Neural progenitor cell (in vitro differentiated cells): ENCODE results near the gene GAL3ST2. TPM values are rescaled to one million over a fixed set of nuclear protein-coding genes. Genes with fewer than 3 reads are reported as not detected.

ENCODE experiments used
- DNase-seq: peaks from one replicate; pipeline ENCODE4 v3.0.0-alpha.2; 2016; ENCODE audit warnings: low spot score
- H2AFZ ChIP-seq: fragments of 200-600 bp; sonication (generic); replicated peaks from 2 replicates; pipeline ENCODE4 v1.6.1; 2016; ENCODE audit warnings: antibody characterized with exemption
- H3F3A ChIP-seq: fragments of 200-600 bp; sonication (generic); 2 replicates; pipeline ENCODE4 v1.6.1; 2016; ENCODE audit warnings: antibody characterized with exemption, low read depth
- H3K27ac ChIP-seq: fragments of 200-600 bp; sonication (generic); 2 replicates; pipeline ENCODE4 v1.5.1; 2016; ENCODE audit warnings: mild to moderate bottlenecking
- H3K27me3 ChIP-seq: fragments of 200-600 bp; sonication (generic); 2 replicates; pipeline ENCODE4 v1.6.1; 2016; ENCODE audit warnings: mild to moderate bottlenecking, moderate library complexity
- H3K36me3 ChIP-seq: fragments of 200-600 bp; sonication (generic); 2 replicates; pipeline ENCODE4 v1.5.1; 2016
- H3K4me1 ChIP-seq: fragments of 200-600 bp; sonication (generic); 2 replicates; pipeline ENCODE4 v1.6.1; 2016; ENCODE audit warnings: mixed run types
- H3K4me2 ChIP-seq: fragments of 200-600 bp; sonication (generic); 2 replicates; pipeline ENCODE4 v1.6.1; 2016
- H3K4me3 ChIP-seq: fragments of 200-600 bp; sonication (generic); 2 replicates; pipeline ENCODE4 v1.5.1; 2016
- H3K79me2 ChIP-seq: fragments of 200-600 bp; sonication (generic); 2 replicates; pipeline ENCODE4 v1.6.1; 2016; ENCODE audit warnings: low read depth
- H3K9ac ChIP-seq: fragments of 200-600 bp; sonication (generic); 2 replicates; pipeline ENCODE4 v1.6.1; 2016
- H3K9me3 ChIP-seq: fragments of 200-600 bp; sonication (generic); 2 replicates; pipeline ENCODE4 v1.5.1; 2016; ENCODE audit warnings: low read depth
- H4K20me1 ChIP-seq: fragments of 200-600 bp; sonication (generic); 2 replicates; pipeline ENCODE4 v1.6.1; 2016; ENCODE audit warnings: low read depth
- H3K27ac Mint-ChIP-seq: 3 replicates; pipeline ENCODE4 v1.8.0; 2021; ENCODE audit warnings: mixed read lengths
- H3K27me3 Mint-ChIP-seq: 2 replicates; pipeline ENCODE4 v1.8.0; 2022; ENCODE audit warnings: low read depth, mild to moderate bottlenecking, inconsistent platforms, moderate library complexity, mixed read lengths; ENCODE audit not compliant: insufficient read depth
- H3K36me3 Mint-ChIP-seq: 3 replicates; pipeline ENCODE4 v1.8.0; 2021; ENCODE audit warnings: mixed read lengths
- H3K4me1 Mint-ChIP-seq: 3 replicates; pipeline ENCODE4 v1.8.0; 2021; ENCODE audit warnings: mixed read lengths
- H3K4me3 Mint-ChIP-seq: 3 replicates; pipeline ENCODE4 v1.8.0; 2021; ENCODE audit warnings: mild to moderate bottlenecking, moderate library complexity, mixed read lengths
- H3K9me3 Mint-ChIP-seq: 3 replicates; pipeline ENCODE4 v1.8.0; 2020; ENCODE audit warnings: mixed read lengths
- CTCF ChIP-seq: fragments of 200-600 bp; sonication (generic); IDR thresholded peaks from 2 replicates; pipeline ENCODE4 v1.5.1; 2017; ENCODE audit warnings: antibody characterized with exemption, mild to moderate bottlenecking
- EZH2 ChIP-seq: fragments of 200-600 bp; sonication (generic); IDR thresholded peaks from 2 replicates; pipeline ENCODE4 v1.6.1; 2017; ENCODE audit warnings: antibody characterized with exemption, mild to moderate bottlenecking, moderate library complexity
- EZH2phosphoT487 ChIP-seq: fragments of 200-600 bp; sonication (generic); IDR thresholded peaks from 2 replicates; pipeline ENCODE4 v1.6.1; 2017; ENCODE audit warnings: antibody characterized with exemption
- total RNA-seq: library from RNA; depleted of rRNA; stranded (reverse); fragments of >200 nt; gene quantifications from 2 replicates; pipeline ENCODE4 v1.2.3, GENCODE V29; 2015; ENCODE audit warnings: low replicate concordance

The GAL3ST2 gene
- total RNA-seq, 1 donor from 2014 or later: not detected

- H3K36me3 ChIP-seq: no peaks in the 10 kb centered on the region
- Mint-ChIP-seq H3K36me3 (no peaks in the 10 kb centered on the region), H3K27me3 (peaks cover 2% of the 10 kb centered on the region), H3K9me3 (peaks cover 3% of the 10 kb centered on the region), H3K4me1 (peaks cover 3% of the 10 kb centered on the region), H3K4me3 (peak overlapping the region; percentile 87), H3K27ac (no peak overlapping the region)
- H3K27ac ChIP-seq: no peak overlapping the region
- no peak for DNase-seq
- no peaks in the 10 kb centered on the region for H3K79me2 ChIP-seq
- H3K27me3 ChIP-seq: no peaks in the 10 kb centered on the region
- H3K9ac ChIP-seq: no peak overlapping the region
- TF ChIP-seq EZH2 (no peak), CTCF (no peak), EZH2phosphoT487 (no peak)
- H4K20me1 ChIP-seq: peaks cover 7% of the 10 kb centered on the region
- H2AFZ ChIP-seq: no peak overlapping the region
- no peaks in the 10 kb centered on the region for H3K4me1 ChIP-seq
- no peaks in the 10 kb centered on the region for H3F3A ChIP-seq
- H3K9me3 ChIP-seq: no peaks in the 10 kb centered on the region
- no peak overlapping the region for H3K4me3 ChIP-seq
- H3K4me2 ChIP-seq: no peak overlapping the region
These were observed 40.5 kb upstream of the GAL3ST2 start for GRCh38 chr2:241736111-241736510.

- Mint-ChIP-seq H3K4me3 (no peak overlapping the region), H3K27ac (peak overlapping the region; percentile 72), H3K27me3 (peaks cover 2% of the 10 kb centered on the region), H3K4me1 (no peaks in the 10 kb centered on the region), H3K36me3 (no peaks in the 10 kb centered on the region), H3K9me3 (no peaks in the 10 kb centered on the region)
- Histone ChIP-seq H3K9ac (no peak overlapping the region), H3K4me3 (no peak overlapping the region), H3F3A (no peaks in the 10 kb centered on the region), H2AFZ (no peak overlapping the region), H4K20me1 (peaks cover 7% of the 10 kb centered on the region), H3K27ac (no peak overlapping the region), H3K36me3 (no peaks in the 10 kb centered on the region), H3K4me1 (no peaks in the 10 kb centered on the region), H3K9me3 (no peaks in the 10 kb centered on the region), H3K27me3 (no peaks in the 10 kb centered on the region), H3K4me2 (no peak overlapping the region), H3K79me2 (no peaks in the 10 kb centered on the region)
- DNase-seq: no peak
- TF ChIP-seq EZH2 (no peak), CTCF (no peak), EZH2phosphoT487 (no peak)
These were observed 38.5 kb upstream of the GAL3ST2 start for GRCh38 chr2:241738040-241738686.

GRCh38 chr2:241739177-241739576 is 37.4 kb upstream of the GAL3ST2 start:
- no peak overlapping the region for H3K4me2 ChIP-seq
- no peaks in the 10 kb centered on the region for H3K27me3 ChIP-seq
- Mint-ChIP-seq H3K36me3 (no peaks in the 10 kb centered on the region), H3K4me3 (no peak overlapping the region), H3K4me1 (no peaks in the 10 kb centered on the region), H3K27me3 (peaks cover 2% of the 10 kb centered on the region), H3K9me3 (no peaks in the 10 kb centered on the region), H3K27ac (peak overlapping the region; percentile 42)
- no peaks in the 10 kb centered on the region for H3K9me3 ChIP-seq
- H4K20me1 ChIP-seq: peaks cover 7% of the 10 kb centered on the region
- no peaks in the 10 kb centered on the region for H3K4me1 ChIP-seq
- no peak overlapping the region for H3K27ac ChIP-seq
- no peak overlapping the region for H2AFZ ChIP-seq
- H3K4me3 ChIP-seq: no peak overlapping the region
- no peaks in the 10 kb centered on the region for H3K36me3 ChIP-seq
- TF ChIP-seq EZH2 (no peak), EZH2phosphoT487 (no peak), CTCF (no peak)
- no peaks in the 10 kb centered on the region for H3F3A ChIP-seq
- no peak overlapping the region for H3K9ac ChIP-seq
- H3K79me2 ChIP-seq: no peaks in the 10 kb centered on the region
- no peak for DNase-seq
